ENCODE data around the gene RNF17.
"Not testable (repeated sequence)": the region's sequence is repeated elsewhere in the genome, so short reads cannot be mapped to it uniquely, and the experiment has no call there.

Gene RNF17

DNA sequence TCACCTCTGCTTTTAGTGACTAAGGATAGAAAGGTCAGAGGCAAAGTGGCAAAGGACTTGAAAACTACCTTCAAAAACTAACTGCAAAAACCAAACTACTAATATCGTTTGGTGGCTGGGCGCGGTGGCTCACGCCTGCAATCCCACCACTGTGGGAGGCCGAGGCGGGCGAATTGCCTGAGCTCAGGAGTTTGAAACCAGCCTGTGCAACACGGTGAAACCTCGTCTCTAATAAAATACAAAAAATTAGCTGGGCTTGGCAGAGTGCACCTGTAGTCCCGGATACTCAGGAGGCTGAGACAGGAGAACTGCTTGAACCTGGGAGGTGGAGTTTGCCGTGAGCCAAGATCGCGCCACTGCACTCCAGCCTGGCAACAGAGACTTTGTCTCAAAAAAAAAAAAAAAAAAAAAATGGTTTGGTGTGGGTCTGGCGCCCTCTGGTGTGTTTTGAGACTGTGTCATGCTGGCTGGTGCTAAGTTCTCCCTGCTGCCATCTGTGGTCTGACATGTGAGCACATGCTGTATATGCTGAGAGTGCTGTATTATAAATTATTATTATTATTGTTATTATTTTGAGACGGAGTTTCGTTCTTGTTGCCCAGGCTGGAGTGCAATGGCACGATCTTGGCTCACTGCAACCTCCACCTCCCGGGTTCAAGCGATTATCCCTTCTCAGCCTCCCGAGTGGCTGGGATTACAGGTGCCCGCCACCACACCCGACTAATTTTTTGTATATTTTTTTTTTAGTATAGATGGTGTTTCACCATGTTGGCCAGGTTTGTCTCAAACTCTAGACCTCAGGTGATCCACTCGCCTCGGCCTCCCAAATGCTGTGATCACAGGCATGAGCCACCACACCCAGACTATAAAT lies 36.0 kb upstream of the RNF17 start:
- Histone ChIP-seq H3K79me1 (ENCODE audit: low read length) (no peaks in the 10 kb centered on the region), H3K27me3 (ENCODE audit: insufficient read depth, low read length, poor library complexity) (no peaks in the 10 kb centered on the region), H3K23ac (ENCODE audit: low read length) (no peak overlapping the region), H3K4me3 (ENCODE audit: low read length) (no peak overlapping the region), H2BK15ac (replicated peaks; ENCODE audit: low read depth) (no peak overlapping the region), H3K27ac (ENCODE audit: low read depth, low read length) (no peak overlapping the region), H3K18ac (ENCODE audit: low read length) (no peak overlapping the region), H4K5ac (ENCODE audit: low read length) (no peak overlapping the region), H3K4me2 (ENCODE audit: low read length) (no peak overlapping the region), H3K79me2 (ENCODE audit: control insufficient read depth, insufficient read depth, low read length) (no peaks in the 10 kb centered on the region), H3K4ac (ENCODE audit: low read depth, low read length) (no peak overlapping the region), H3K9ac (ENCODE audit: low read length) (no peak overlapping the region), H2BK120ac (ENCODE audit: low read depth, low read length) (no peak overlapping the region), H3K56ac (ENCODE audit: low read length) (no peak overlapping the region), H4K8ac (ENCODE audit: low read depth, low read length) (no peak overlapping the region), H3K36me3 (ENCODE audit: control insufficient read depth, insufficient read depth, low read length) (no peaks in the 10 kb centered on the region), H2AK5ac (ENCODE audit: low read length) (no peak overlapping the region), H2BK5ac (ENCODE audit: low read length) (no peak overlapping the region), H3K4me1 (ENCODE audit: control insufficient read depth, low read depth, low read length) (no peaks in the 10 kb centered on the region)
- WGBS (ENCODE audit: extremely low coverage, insufficient coverage, low lambda C conversion rate) = no CpG with 5 or more reads among the region's 24 CpGs
- peak; percentile 88 for DNase-seq

GRCh38 chr13:24730873-24731567 lies 32.9 kb upstream of the RNF17 start:
- H3K4me3 ChIP-seq (ENCODE audit: low read length); H2AK5ac ChIP-seq (ENCODE audit: low read length); H3K56ac ChIP-seq (ENCODE audit: low read length); H2BK120ac ChIP-seq (ENCODE audit: low read depth, low read length); H2BK5ac ChIP-seq (ENCODE audit: low read length); H3K27me3 ChIP-seq (ENCODE audit: insufficient read depth, low read length, poor library complexity); H3K4ac ChIP-seq (ENCODE audit: low read depth, low read length); H3K4me2 ChIP-seq (ENCODE audit: low read length); H3K4me1 ChIP-seq (ENCODE audit: control insufficient read depth, low read depth, low read length); H3K27ac ChIP-seq (ENCODE audit: low read depth, low read length); H3K36me3 ChIP-seq (ENCODE audit: control insufficient read depth, insufficient read depth, low read length); H4K5ac ChIP-seq (ENCODE audit: low read length); H3K79me2 ChIP-seq (ENCODE audit: control insufficient read depth, insufficient read depth, low read length); H3K23ac ChIP-seq (ENCODE audit: low read length); H4K8ac ChIP-seq (ENCODE audit: low read depth, low read length); H3K9ac ChIP-seq (ENCODE audit: low read length); H3K18ac ChIP-seq (ENCODE audit: low read length); DNase-seq; H2BK15ac ChIP-seq (replicated peaks; ENCODE audit: low read depth); H3K79me1 ChIP-seq (ENCODE audit: low read length): not testable (repeated sequence)
- no CpG with 5 or more reads among the region's 4 CpGs for WGBS (ENCODE audit: extremely low coverage, insufficient coverage, low lambda C conversion rate)

DNA sequence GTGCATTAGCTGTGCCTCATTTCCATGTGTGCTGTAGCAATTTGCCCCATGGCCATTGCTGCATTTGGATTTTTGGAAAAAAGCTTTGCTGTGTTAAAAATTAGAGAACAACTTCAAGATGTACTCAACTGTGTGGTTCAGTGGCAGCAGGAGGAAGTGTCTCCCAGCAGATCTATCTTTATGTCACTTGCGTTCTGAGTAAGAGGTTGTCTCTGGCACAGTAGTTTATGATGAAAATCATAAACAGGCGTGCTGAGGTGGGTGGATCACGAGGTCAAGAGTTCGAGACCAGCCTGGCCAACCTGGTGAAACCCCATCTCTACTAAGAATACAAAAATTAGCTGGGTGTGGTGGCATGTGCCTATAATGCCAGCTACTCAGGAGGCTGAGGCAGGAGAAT lies 29.0 kb upstream of the RNF17 start:
- H3K23ac ChIP-seq (ENCODE audit: low read length) = no peak overlapping the region

GRCh38 chr13:24737042-24737441 lies 26.9 kb upstream of the RNF17 start:
- no CpG with 5 or more reads among the region's 6 CpGs for WGBS (ENCODE audit: extremely low coverage, insufficient coverage, low lambda C conversion rate)
- Histone ChIP-seq H3K4me1 (ENCODE audit: control insufficient read depth, low read depth, low read length) (peaks cover 6% of the 10 kb centered on the region), H3K36me3 (ENCODE audit: control insufficient read depth, insufficient read depth, low read length) (no peaks in the 10 kb centered on the region), H3K23ac (ENCODE audit: low read length) (no peak overlapping the region), H2BK5ac (ENCODE audit: low read length) (no peak overlapping the region), H2AK5ac (ENCODE audit: low read length) (no peak overlapping the region), H3K27ac (ENCODE audit: low read depth, low read length) (no peak overlapping the region), H3K4me2 (ENCODE audit: low read length) (no peak overlapping the region), H4K8ac (ENCODE audit: low read depth, low read length) (no peak overlapping the region), H4K5ac (ENCODE audit: low read length) (no peak overlapping the region), H3K18ac (ENCODE audit: low read length) (no peak overlapping the region), H3K4me3 (ENCODE audit: low read length) (no peak overlapping the region), H3K56ac (ENCODE audit: low read length) (no peak overlapping the region), H3K79me1 (ENCODE audit: low read length) (no peaks in the 10 kb centered on the region), H2BK15ac (replicated peaks; ENCODE audit: low read depth) (no peak overlapping the region), H3K9ac (ENCODE audit: low read length) (no peak overlapping the region), H3K27me3 (ENCODE audit: insufficient read depth, low read length, poor library complexity) (no peaks in the 10 kb centered on the region), H3K79me2 (ENCODE audit: control insufficient read depth, insufficient read depth, low read length) (no peaks in the 10 kb centered on the region), H3K4ac (ENCODE audit: low read depth, low read length) (no peak overlapping the region), H2BK120ac (ENCODE audit: low read depth, low read length) (no peak overlapping the region)
- peak; percentile 59 for DNase-seq

More for the DNA sequence above, 29.0 kb upstream of the RNF17 start:
- no peak for DNase-seq
- Histone ChIP-seq H3K27ac (ENCODE audit: low read depth, low read length) (no peak overlapping the region), H3K79me1 (ENCODE audit: low read length) (no peaks in the 10 kb centered on the region), H3K4me2 (ENCODE audit: low read length) (no peak overlapping the region), H4K5ac (ENCODE audit: low read length) (no peak overlapping the region), H2BK120ac (ENCODE audit: low read depth, low read length) (no peak overlapping the region), H2BK5ac (ENCODE audit: low read length) (no peak overlapping the region), H3K36me3 (ENCODE audit: control insufficient read depth, insufficient read depth, low read length) (no peaks in the 10 kb centered on the region), H3K56ac (ENCODE audit: low read length) (no peak overlapping the region), H3K27me3 (ENCODE audit: insufficient read depth, low read length, poor library complexity) (no peaks in the 10 kb centered on the region), H3K9ac (ENCODE audit: low read length) (no peak overlapping the region), H3K79me2 (ENCODE audit: control insufficient read depth, insufficient read depth, low read length) (no peaks in the 10 kb centered on the region), H3K4me1 (ENCODE audit: control insufficient read depth, low read depth, low read length) (no peaks in the 10 kb centered on the region), H3K4ac (ENCODE audit: low read depth, low read length) (no peak overlapping the region), H2AK5ac (ENCODE audit: low read length) (no peak overlapping the region), H3K18ac (ENCODE audit: low read length) (no peak overlapping the region), H2BK15ac (replicated peaks; ENCODE audit: low read depth) (no peak overlapping the region), H3K4me3 (ENCODE audit: low read length) (no peak overlapping the region), H4K8ac (ENCODE audit: low read depth, low read length) (no peak overlapping the region)
- no CpG with 5 or more reads among the region's 4 CpGs for WGBS (ENCODE audit: extremely low coverage, insufficient coverage, low lambda C conversion rate)

DNA sequence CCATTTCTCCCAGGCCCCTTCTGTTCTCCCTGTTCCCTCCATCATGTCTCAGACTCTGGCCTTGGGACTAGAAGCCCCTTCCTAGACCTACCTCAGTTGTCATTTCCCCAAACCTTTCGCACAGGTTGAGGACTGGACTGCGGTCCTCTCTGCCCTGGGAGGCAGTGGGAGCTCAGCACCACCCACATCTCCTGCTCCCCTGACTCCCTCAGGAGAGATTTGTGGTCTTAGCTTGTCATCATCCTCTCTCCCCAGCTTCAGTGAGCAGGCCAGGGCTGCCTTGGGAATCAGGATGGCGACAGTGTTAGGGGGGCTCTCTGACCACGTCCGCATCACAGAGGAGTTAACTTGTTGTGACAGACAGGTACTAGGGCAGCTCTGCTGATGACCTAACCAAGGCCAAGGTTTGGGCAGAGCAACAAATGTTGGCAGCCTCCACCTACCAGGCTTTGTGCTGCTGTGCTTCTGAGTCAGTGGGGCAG lies 25.6 kb upstream of the RNF17 start:
- no peaks in the 10 kb centered on the region for H3K79me1 ChIP-seq (ENCODE audit: low read length)
- H3K27me3 ChIP-seq (ENCODE audit: insufficient read depth, low read length, poor library complexity) = no peaks in the 10 kb centered on the region
- H3K4me3 ChIP-seq (ENCODE audit: low read length) = no peak overlapping the region
- H2BK120ac ChIP-seq (ENCODE audit: low read depth, low read length) = no peak overlapping the region
- H3K79me2 ChIP-seq (ENCODE audit: control insufficient read depth, insufficient read depth, low read length) = no peaks in the 10 kb centered on the region
- no peak overlapping the region for H3K27ac ChIP-seq (ENCODE audit: low read depth, low read length)
- H2BK15ac ChIP-seq (replicated peaks; ENCODE audit: low read depth) = no peak overlapping the region
- no CpG with 5 or more reads among the region's 5 CpGs for WGBS (ENCODE audit: extremely low coverage, insufficient coverage, low lambda C conversion rate)
- H3K56ac ChIP-seq (ENCODE audit: low read length) = peak overlapping the region; percentile 25
- H3K36me3 ChIP-seq (ENCODE audit: control insufficient read depth, insufficient read depth, low read length) = no peaks in the 10 kb centered on the region
- H3K4ac ChIP-seq (ENCODE audit: low read depth, low read length) = no peak overlapping the region
- no peak overlapping the region for H2AK5ac ChIP-seq (ENCODE audit: low read length)
- no peak overlapping the region for H2BK5ac ChIP-seq (ENCODE audit: low read length)
- no peak overlapping the region for H3K4me2 ChIP-seq (ENCODE audit: low read length)
- no peak overlapping the region for H3K9ac ChIP-seq (ENCODE audit: low read length)
- no peak overlapping the region for H4K8ac ChIP-seq (ENCODE audit: low read depth, low read length)
- no peak overlapping the region for H3K23ac ChIP-seq (ENCODE audit: low read length)
- DNase-seq = no peak
- H3K4me1 ChIP-seq (ENCODE audit: control insufficient read depth, low read depth, low read length) = peaks cover 6% of the 10 kb centered on the region
- no peak overlapping the region for H3K18ac ChIP-seq (ENCODE audit: low read length)
- H4K5ac ChIP-seq (ENCODE audit: low read length) = no peak overlapping the region
